Endodermal cell (in vitro differentiated cells): ENCODE measurements around the gene LUC7L. TPM values are rescaled to one million over a fixed set of nuclear protein-coding genes. Genes with fewer than 3 reads are reported as not detected.

Source experiments
- DNase-seq: peaks from one replicate; pipeline ENCODE4 v3.0.0-alpha.2; 2017
- H3K27ac ChIP-seq: 2 replicates; pipeline ENCODE4 v1.5.1; 2013; ENCODE audit warnings: mild to moderate bottlenecking, low read depth, low read length, moderate library complexity
- H3K27me3 ChIP-seq: 2 replicates; pipeline ENCODE4 v1.6.1; 2013; ENCODE audit warnings: mild to moderate bottlenecking, low read length, moderate library complexity; ENCODE audit not compliant: insufficient read depth, control insufficient read depth, poor library complexity, severe bottlenecking
- H3K36me3 ChIP-seq: 2 replicates; pipeline ENCODE4 v1.7.0; 2013; ENCODE audit warnings: mild to moderate bottlenecking, low read length, moderate library complexity; ENCODE audit not compliant: control insufficient read depth, insufficient read depth
- H3K4me1 ChIP-seq: one replicate; pipeline ENCODE4 v1.7.0; 2013; ENCODE audit warnings: low read length; ENCODE audit not compliant: control insufficient read depth, insufficient read depth
- H3K4me3 ChIP-seq: 2 replicates; pipeline ENCODE4 v1.5.1; 2013; ENCODE audit warnings: mild to moderate bottlenecking, low read length, moderate library complexity
- H3K9ac ChIP-seq: 2 replicates; pipeline ENCODE4 v1.6.1; 2013; ENCODE audit warnings: mild to moderate bottlenecking, low read length, moderate library complexity; ENCODE audit not compliant: poor library complexity, severe bottlenecking; ENCODE audit errors: extremely low read depth
- H3K9me3 ChIP-seq: 2 replicates; pipeline ENCODE4 v1.6.1; 2013; ENCODE audit warnings: mild to moderate bottlenecking, low read length, moderate library complexity; ENCODE audit not compliant: control insufficient read depth
- H3K27ac Mint-ChIP-seq: 2 replicates; pipeline ENCODE4 v1.8.0; 2020; ENCODE audit warnings: mixed read lengths
- H3K27me3 Mint-ChIP-seq: 2 replicates; pipeline ENCODE4 v1.8.0; 2021; ENCODE audit warnings: mild to moderate bottlenecking, mixed read lengths; ENCODE audit not compliant: insufficient read depth
- H3K36me3 Mint-ChIP-seq: 2 replicates; pipeline ENCODE4 v1.8.0; 2020; ENCODE audit warnings: low read depth, mixed read lengths
- H3K4me1 Mint-ChIP-seq: 2 replicates; pipeline ENCODE4 v1.8.0; 2020; ENCODE audit warnings: mixed read lengths
- H3K4me3 Mint-ChIP-seq: 2 replicates; pipeline ENCODE4 v1.8.0; 2020; ENCODE audit warnings: mild to moderate bottlenecking, moderate library complexity, mixed read lengths
- H3K9me3 Mint-ChIP-seq: 2 replicates; pipeline ENCODE4 v1.8.0; 2020; ENCODE audit warnings: mild to moderate bottlenecking, mixed read lengths
- CTCF ChIP-seq: fragments of 200-600 bp; sonication (generic); conservative IDR thresholded peaks from 2 replicates; pipeline ENCODE4 v1.5.0; 2021; ENCODE audit warnings: antibody characterized with exemption, mild to moderate bottlenecking
- WGBS, 2 experiments: methylation state at CpG; one replicate each; pipeline versions ENCODE4 v1.1.5 to v1.1.7; 2013; ENCODE audit warnings: missing lambda C conversion rate in 2 of 2, mixed read lengths in 1 of 2; ENCODE audit not compliant: insufficient coverage in 1 of 2, insufficient read length in 1 of 2; 5-methylcytosine and 5-hydroxymethylcytosine counted together
- total RNA-seq, 2 donors: library from RNA; stranded (reverse); fragmentation: NEBNext Ultra II Directional in 1 of 2; extraction: Animal tissue kit (Norgen Biotek cat#: 25700) in 1 of 2; gene quantifications; 2 replicates in 1 of 2; 3 replicates in 1 of 2; pipeline ENCODE4 v1.2.1, GENCODE V29; 2021

LUC7L gene
- total RNA-seq, 2 donors from 2014 or later, result 130 to 151 TPM

GRCh38 chr16:189604-190186, 39.6 kb downstream of the LUC7L start:
- Histone ChIP-seq H3K9me3 (no peaks in the 10 kb centered on the region), H3K27me3 (no peaks in the 10 kb centered on the region), H3K4me3 (no peak overlapping the region), H3K9ac (no peak overlapping the region), H3K36me3 (peaks cover 77% of the 10 kb centered on the region), H3K4me1 (no peaks in the 10 kb centered on the region), H3K27ac (no peak overlapping the region)
- WGBS, 2 experiments, result 97 to 98% methylated on average over 27 to 34 of the region's 34 CpGs
- no peak overlapping the region for H3K4me3 Mint-ChIP-seq
- no peaks in the 10 kb centered on the region for H3K4me1 Mint-ChIP-seq
- H3K36me3 Mint-ChIP-seq, result peaks cover 76% of the 10 kb centered on the region
- H3K27me3 Mint-ChIP-seq, result no peaks in the 10 kb centered on the region
- no peak for TF ChIP-seq CTCF
- no peak for DNase-seq
- H3K9me3 Mint-ChIP-seq, result no peaks in the 10 kb centered on the region
- H3K27ac Mint-ChIP-seq, result peak overlapping the region; percentile 36

GRCh38 chr16:188674-189073, 40.6 kb downstream of the LUC7L start:
- H3K9ac ChIP-seq, result no peak overlapping the region
- H3K4me3 ChIP-seq, result no peak overlapping the region
- H3K27ac ChIP-seq, result no peak overlapping the region
- Mint-ChIP-seq H3K9me3 (no peaks in the 10 kb centered on the region), H3K4me3 (no peak overlapping the region), H3K4me1 (no peaks in the 10 kb centered on the region), H3K27ac (peak overlapping the region; percentile 30), H3K27me3 (no peaks in the 10 kb centered on the region), H3K36me3 (peaks cover 72% of the 10 kb centered on the region)
- TF ChIP-seq CTCF, result peak; percentile 65
- DNase-seq, result no peak
- H3K4me1 ChIP-seq, result no peaks in the 10 kb centered on the region
- no peaks in the 10 kb centered on the region for H3K27me3 ChIP-seq
- no peaks in the 10 kb centered on the region for H3K9me3 ChIP-seq
- H3K36me3 ChIP-seq, result peaks cover 74% of the 10 kb centered on the region
- WGBS, 2 experiments, result 93 to 94% methylated on average over 6 to 8 of the region's 8 CpGs

- Mint-ChIP-seq H3K36me3 (peaks cover 65% of the 10 kb centered on the region), H3K4me3 (no peak overlapping the region), H3K27ac (no peak overlapping the region), H3K4me1 (no peaks in the 10 kb centered on the region), H3K27me3 (no peaks in the 10 kb centered on the region), H3K9me3 (no peaks in the 10 kb centered on the region)
- Histone ChIP-seq H3K27ac (no peak overlapping the region), H3K9me3 (no peaks in the 10 kb centered on the region), H3K4me3 (no peak overlapping the region), H3K9ac (no peak overlapping the region), H3K4me1 (no peaks in the 10 kb centered on the region), H3K27me3 (no peaks in the 10 kb centered on the region), H3K36me3 (peaks cover 66% of the 10 kb centered on the region)
- TF ChIP-seq CTCF, result no peak
- no peak for DNase-seq
- WGBS, 2 experiments, result 98 to 100% methylated on average over 6 to 7 of the region's 8 CpGs
These were observed 41.9 kb downstream of the LUC7L start for GRCh38 chr16:187330-187729.
